Measurements from ENCODE around the gene FBXW7.

DNA sequence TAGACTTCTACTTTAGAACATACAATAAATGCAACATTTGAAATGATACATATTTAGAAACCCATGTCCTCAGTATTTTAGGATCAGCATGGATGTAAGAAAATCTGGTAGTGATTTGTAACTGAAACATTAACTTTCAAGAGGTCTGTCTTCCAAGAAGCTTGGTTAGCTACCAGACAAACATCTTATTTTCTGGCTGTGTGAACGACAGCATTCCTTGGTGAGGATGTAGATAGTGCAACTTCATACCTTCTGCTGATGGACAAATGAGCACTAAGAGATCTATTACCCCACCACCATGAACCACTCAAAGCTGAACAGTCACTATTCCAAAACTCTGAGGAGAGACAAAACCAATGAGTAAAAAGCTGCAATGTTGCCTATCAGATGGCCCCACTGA, 212.7 kb downstream of the FBXW7 start:
- no peak for TF ChIP-seq CTCF (IDR thresholded peaks at IDR 0.05)
- TF ChIP-seq EP300 (IDR thresholded peaks at IDR 0.05): no peak
- no peak for TF ChIP-seq POLR2AphosphoS5 (IDR thresholded peaks at IDR 0.05)
- TF ChIP-seq POLR2A (IDR thresholded peaks at IDR 0.05): no peak

All from sigmoid colon (tissue), 4 donors.